Measurements from ENCODE around the gene IL17RB.

Gene IL17RB

DNA sequence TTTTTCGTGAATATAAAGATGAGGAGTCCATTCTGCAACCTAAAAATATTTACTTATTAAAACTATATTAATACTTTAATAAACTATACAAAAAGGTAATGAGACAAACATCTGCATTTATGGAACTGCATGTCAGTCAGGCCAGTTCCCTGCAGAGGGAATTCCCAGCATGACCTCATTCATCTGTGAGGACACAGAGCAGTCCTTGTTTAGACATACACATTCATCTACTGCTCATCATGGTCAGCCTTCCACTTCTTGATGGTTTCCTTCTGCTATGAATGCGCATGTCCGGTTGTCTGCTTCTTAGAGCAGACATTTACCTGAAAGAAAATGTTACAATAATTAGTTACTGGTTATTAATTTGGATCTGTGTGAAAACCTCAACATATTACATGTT lies 38.9 kb downstream of the IL17RB start:
- TF ChIP-seq, protein P1, sequence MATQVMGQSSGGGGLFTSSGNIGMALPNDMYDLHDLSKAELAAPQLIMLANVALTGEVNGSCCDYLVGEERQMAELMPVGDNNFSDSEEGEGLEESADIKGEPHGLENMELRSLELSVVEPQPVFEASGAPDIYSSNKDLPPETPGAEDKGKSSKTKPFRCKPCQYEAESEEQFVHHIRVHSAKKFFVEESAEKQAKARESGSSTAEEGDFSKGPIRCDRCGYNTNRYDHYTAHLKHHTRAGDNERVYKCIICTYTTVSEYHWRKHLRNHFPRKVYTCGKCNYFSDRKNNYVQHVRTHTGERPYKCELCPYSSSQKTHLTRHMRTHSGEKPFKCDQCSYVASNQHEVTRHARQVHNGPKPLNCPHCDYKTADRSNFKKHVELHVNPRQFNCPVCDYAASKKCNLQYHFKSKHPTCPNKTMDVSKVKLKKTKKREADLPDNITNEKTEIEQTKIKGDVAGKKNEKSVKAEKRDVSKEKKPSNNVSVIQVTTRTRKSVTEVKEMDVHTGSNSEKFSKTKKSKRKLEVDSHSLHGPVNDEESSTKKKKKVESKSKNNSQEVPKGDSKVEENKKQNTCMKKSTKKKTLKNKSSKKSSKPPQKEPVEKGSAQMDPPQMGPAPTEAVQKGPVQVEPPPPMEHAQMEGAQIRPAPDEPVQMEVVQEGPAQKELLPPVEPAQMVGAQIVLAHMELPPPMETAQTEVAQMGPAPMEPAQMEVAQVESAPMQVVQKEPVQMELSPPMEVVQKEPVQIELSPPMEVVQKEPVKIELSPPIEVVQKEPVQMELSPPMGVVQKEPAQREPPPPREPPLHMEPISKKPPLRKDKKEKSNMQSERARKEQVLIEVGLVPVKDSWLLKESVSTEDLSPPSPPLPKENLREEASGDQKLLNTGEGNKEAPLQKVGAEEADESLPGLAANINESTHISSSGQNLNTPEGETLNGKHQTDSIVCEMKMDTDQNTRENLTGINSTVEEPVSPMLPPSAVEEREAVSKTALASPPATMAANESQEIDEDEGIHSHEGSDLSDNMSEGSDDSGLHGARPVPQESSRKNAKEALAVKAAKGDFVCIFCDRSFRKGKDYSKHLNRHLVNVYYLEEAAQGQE (IDR thresholded peaks at IDR 0.05; ENCODE audit: insufficient read depth in 1 of 2, low read depth in 2 of 2, low read length in 2 of 2), result no peak

DNA sequence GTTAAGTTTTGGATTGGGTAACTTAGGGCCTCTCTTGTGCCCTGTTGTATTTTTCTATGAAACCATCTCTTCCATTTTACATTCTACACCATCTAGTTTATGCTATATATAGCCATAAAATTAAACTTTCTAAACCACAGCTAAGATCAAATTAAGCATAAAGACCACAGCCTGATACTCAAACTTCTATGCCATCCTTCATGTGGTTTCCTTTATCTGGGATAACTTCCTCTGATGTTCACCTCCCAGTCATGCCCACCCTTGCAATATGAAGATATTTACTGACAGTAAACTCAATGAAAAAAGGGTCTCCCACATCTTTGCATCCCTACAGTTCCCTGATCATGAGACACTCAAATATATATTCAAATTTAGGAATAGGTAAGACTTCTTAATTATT lies 41.1 kb downstream of the IL17RB start:
- TF ChIP-seq, protein P1 (IDR thresholded peaks at IDR 0.05; ENCODE audit: insufficient read depth in 1 of 2, low read depth in 2 of 2, low read length in 2 of 2), result no peak
- TF ChIP-seq POLR2AphosphoS5 (IDR thresholded peaks at IDR 0.05; ENCODE audit: low read depth, low read length), result no peak
- TF ChIP-seq TAF1 (IDR thresholded peaks at IDR 0.05; ENCODE audit: borderline replicate concordance, insufficient read depth, low read length), result no peak
- TF ChIP-seq SIN3A (IDR thresholded peaks at IDR 0.05; ENCODE audit: borderline replicate concordance, insufficient read depth, low read length), result no peak
- no peak for TF ChIP-seq FOXP2 (optimal IDR thresholded peaks at IDR 0.05; ENCODE audit: borderline replicate concordance, extremely low read depth, extremely low read length, insufficient read depth)

DNA sequence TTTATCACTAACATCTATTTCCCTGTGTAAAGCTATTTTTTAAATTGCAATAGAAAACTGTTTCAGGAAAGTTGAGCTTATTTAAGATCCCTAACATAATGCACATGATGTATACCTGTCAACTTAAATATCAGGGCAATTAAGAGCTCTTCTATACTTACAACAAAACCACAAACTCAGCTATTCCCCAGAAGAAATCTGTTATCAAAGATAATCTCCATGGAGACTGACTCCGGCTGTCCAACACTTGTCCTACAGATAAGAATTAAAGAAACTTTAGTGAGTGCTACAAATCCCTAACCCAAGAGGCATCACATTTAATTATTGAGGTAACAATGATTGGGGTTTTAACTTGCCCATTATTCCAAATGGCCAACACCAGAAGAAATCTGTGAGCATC lies 41.9 kb downstream of the IL17RB start:
- TF ChIP-seq FOXP2 (optimal IDR thresholded peaks at IDR 0.05; ENCODE audit: borderline replicate concordance, extremely low read depth, extremely low read length, insufficient read depth) (no peak), POLR2AphosphoS5 (IDR thresholded peaks at IDR 0.05; ENCODE audit: low read depth, low read length) (no peak), SIN3A (IDR thresholded peaks at IDR 0.05; ENCODE audit: borderline replicate concordance, insufficient read depth, low read length) (no peak), TAF1 (IDR thresholded peaks at IDR 0.05; ENCODE audit: borderline replicate concordance, insufficient read depth, low read length) (no peak)
- TF ChIP-seq, protein P1 (IDR thresholded peaks at IDR 0.05; ENCODE audit: insufficient read depth in 1 of 2, low read depth in 2 of 2, low read length in 2 of 2), result no peak

DNA sequence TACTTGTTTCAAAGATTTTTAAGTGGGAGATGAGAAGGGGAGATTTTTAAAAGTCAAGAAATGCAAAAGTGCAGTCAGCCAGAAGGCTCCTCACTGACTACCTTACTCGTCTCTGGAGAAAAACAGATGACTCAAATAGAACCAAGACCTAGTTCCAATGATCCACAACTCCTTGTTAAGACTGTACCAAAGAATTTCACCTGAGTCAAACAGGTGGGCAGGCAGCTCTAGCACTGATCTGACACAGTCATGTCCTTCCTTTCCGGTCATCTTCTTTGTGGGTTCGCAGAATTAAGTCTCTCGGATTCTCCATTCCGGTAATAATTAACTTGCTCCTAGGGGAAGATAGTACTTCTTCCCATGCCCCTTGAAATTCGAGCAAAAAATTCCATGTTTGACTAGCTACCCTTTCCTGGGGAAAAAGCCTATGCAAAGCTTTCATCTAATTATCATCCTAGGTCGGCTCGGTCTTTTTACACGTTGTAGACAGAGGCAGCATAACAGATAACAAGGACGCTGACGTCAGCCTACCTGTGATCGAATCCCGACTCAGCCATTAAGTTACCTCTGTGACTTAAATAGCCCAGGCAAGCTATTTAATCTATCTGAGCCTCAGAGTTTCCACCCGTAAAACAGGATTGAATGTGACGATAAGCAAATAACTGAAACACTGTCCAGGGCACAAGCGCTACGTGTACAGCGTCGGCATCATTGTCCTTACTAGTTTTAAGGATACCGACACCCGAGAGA lies 44.5 kb downstream of the IL17RB start:
- no peak for TF ChIP-seq POLR2AphosphoS5 (IDR thresholded peaks at IDR 0.05; ENCODE audit: low read depth, low read length)
- TF ChIP-seq FOXP2 (optimal IDR thresholded peaks at IDR 0.05; ENCODE audit: borderline replicate concordance, extremely low read depth, extremely low read length, insufficient read depth), result no peak
- TF ChIP-seq, protein P1 (IDR thresholded peaks at IDR 0.05; ENCODE audit: insufficient read depth in 1 of 2, low read depth in 2 of 2, low read length in 2 of 2), result no peak

Data from PFSK-1 (cell line).